H9 (cell line): ENCODE data around the gene BCAT1. TPM values are rescaled to one million over a fixed set of nuclear protein-coding genes. Genes with fewer than 3 reads are reported as not detected.

ENCODE experiments used
- DNase-seq: peaks from one replicate; pipeline ENCODE4 v3.0.0-alpha.2; 2017
- H2AFZ ChIP-seq: one replicate; pipeline ENCODE4 v1.6.1; 2013; ENCODE audit warnings: mild to moderate bottlenecking, low read length, control low read depth, moderate library complexity
- H2AK5ac ChIP-seq: 2 replicates; pipeline ENCODE4 v1.6.1; 2013; ENCODE audit warnings: low read length, control low read depth, mixed read lengths; ENCODE audit not compliant: insufficient read length
- H2BK120ac ChIP-seq: one replicate; pipeline ENCODE4 v1.6.1; 2013; ENCODE audit warnings: low read depth, mild to moderate bottlenecking, low read length, control low read depth, inconsistent platforms; ENCODE audit not compliant: poor library complexity, severe bottlenecking
- H2BK12ac ChIP-seq: 2 replicates; pipeline ENCODE4 v1.6.1; 2013; ENCODE audit warnings: low read length, control low read depth, mixed read lengths, low read depth; ENCODE audit not compliant: insufficient read length
- H2BK15ac ChIP-seq: 2 replicates; pipeline ENCODE4 v1.6.1; 2013; ENCODE audit warnings: low read depth, low read length, control low read depth
- H2BK20ac ChIP-seq: one replicate; pipeline ENCODE4 v1.6.1; 2013; ENCODE audit warnings: low read depth, mild to moderate bottlenecking, low read length, control low read depth, inconsistent platforms; ENCODE audit not compliant: poor library complexity, severe bottlenecking
- H2BK5ac ChIP-seq: 2 replicates; pipeline ENCODE4 v1.6.1; 2013; ENCODE audit warnings: low read length, control low read depth, mixed read lengths; ENCODE audit not compliant: insufficient read length
- H3K14ac ChIP-seq: 2 replicates; pipeline ENCODE4 v1.6.1; 2013; ENCODE audit warnings: low read length, control low read depth; ENCODE audit not compliant: insufficient read depth
- H3K18ac ChIP-seq: 2 replicates; pipeline ENCODE4 v1.6.1; 2013; ENCODE audit warnings: low read depth, mild to moderate bottlenecking, mixed read lengths, low read length, control low read depth; ENCODE audit not compliant: insufficient read length
- H3K23ac ChIP-seq: 2 replicates; pipeline ENCODE4 v1.6.1; 2013; ENCODE audit warnings: low read length, control low read depth, mixed read lengths, low read depth; ENCODE audit not compliant: insufficient read length
- H3K23me2 ChIP-seq: 2 replicates; pipeline ENCODE4 v1.6.1; 2013; ENCODE audit warnings: low read depth, mild to moderate bottlenecking, mixed read lengths, low read length, control low read depth; ENCODE audit not compliant: insufficient read length, poor library complexity, severe bottlenecking
- H3K27ac ChIP-seq: 2 replicates; pipeline ENCODE4 v1.5.1; 2013; ENCODE audit warnings: low read length, control low read depth, mixed read lengths, low read depth; ENCODE audit not compliant: insufficient read length
- H3K27me3 ChIP-seq: 2 replicates; pipeline ENCODE4 v1.6.1; 2013; ENCODE audit warnings: low read length, control low read depth, inconsistent platforms; ENCODE audit not compliant: insufficient read depth
- H3K4ac ChIP-seq: 2 replicates; pipeline ENCODE4 v1.6.1; 2013; ENCODE audit warnings: low read depth, mild to moderate bottlenecking, control low read depth, inconsistent platforms, low read length, moderate library complexity
- H3K4me1 ChIP-seq: 2 replicates; pipeline ENCODE4 v1.6.1; 2013; ENCODE audit warnings: low read length, control low read depth, inconsistent platforms; ENCODE audit not compliant: insufficient read depth
- H3K4me2 ChIP-seq: 2 replicates; pipeline ENCODE4 v1.6.1; 2013; ENCODE audit warnings: low read length, control low read depth, mixed read lengths; ENCODE audit not compliant: insufficient read length, insufficient read depth
- H3K56ac ChIP-seq: 2 replicates; pipeline ENCODE4 v1.6.1; 2013; ENCODE audit warnings: low read depth, mild to moderate bottlenecking, mixed read lengths, low read length, control low read depth; ENCODE audit not compliant: insufficient read length
- H3K79me1 ChIP-seq: 2 replicates; pipeline ENCODE4 v1.6.1; 2013; ENCODE audit warnings: low read depth, mild to moderate bottlenecking, moderate library complexity, low read length, control low read depth, inconsistent platforms; ENCODE audit not compliant: insufficient read depth, poor library complexity, severe bottlenecking
- H3K79me2 ChIP-seq: 2 replicates; pipeline ENCODE4 v1.6.1; 2013; ENCODE audit warnings: low read length, control low read depth, inconsistent platforms; ENCODE audit not compliant: insufficient read depth
- H3K9ac ChIP-seq: 2 replicates; pipeline ENCODE4 v1.6.1; 2013; ENCODE audit warnings: low read length, control low read depth, mixed read lengths; ENCODE audit not compliant: insufficient read length; ENCODE audit errors: extremely low read depth
- H3K9me3 ChIP-seq: one replicate; pipeline ENCODE4 v1.6.1; 2013; ENCODE audit warnings: low read depth, low read length, inconsistent platforms; ENCODE audit not compliant: control insufficient read depth
- H3T11ph ChIP-seq: one replicate; pipeline ENCODE4 v1.6.1; 2013; ENCODE audit warnings: mild to moderate bottlenecking, low read length, control low read depth, inconsistent platforms
- H4K20me1 ChIP-seq: one replicate; pipeline ENCODE4 v1.6.1; 2013; ENCODE audit not compliant: control insufficient read depth, insufficient read length, insufficient read depth
- H4K5ac ChIP-seq: 2 replicates; pipeline ENCODE4 v1.6.1; 2013; ENCODE audit warnings: low read depth, mild to moderate bottlenecking, mixed read lengths, low read length, control low read depth; ENCODE audit not compliant: insufficient read length
- H4K8ac ChIP-seq: replicated peaks from 2 replicates; pipeline ENCODE4 v1.6.1; 2013; ENCODE audit warnings: low read length, control low read depth, mixed read lengths, low read depth; ENCODE audit not compliant: insufficient read length
- H4K91ac ChIP-seq: 2 replicates; pipeline ENCODE4 v1.6.1; 2013; ENCODE audit warnings: low read depth, mild to moderate bottlenecking, moderate library complexity, mixed read lengths, low read length, control low read depth; ENCODE audit not compliant: insufficient read length
- H3K27ac Mint-ChIP-seq, 3 experiments: 2 replicates in 2 of 3; 3 replicates in 1 of 3; pipeline ENCODE4 v1.8.0; 2020 to 2021; ENCODE audit warnings: mixed read lengths in 3 of 3, mild to moderate bottlenecking in 1 of 3, moderate library complexity in 1 of 3
- H3K27me3 Mint-ChIP-seq: 2 replicates; pipeline ENCODE4 v1.8.0; 2021; ENCODE audit warnings: low read depth, mild to moderate bottlenecking, moderate library complexity, mixed read lengths
- H3K36me3 Mint-ChIP-seq, 3 experiments: 2 replicates in 2 of 3; 3 replicates in 1 of 3; pipeline ENCODE4 v1.8.0; 2020 to 2021; ENCODE audit warnings: low read depth in 3 of 3, mixed read lengths in 3 of 3; ENCODE audit not compliant: insufficient read depth in 1 of 3
- H3K4me1 Mint-ChIP-seq, 2 experiments: 2 replicates each; pipeline ENCODE4 v1.8.0; 2020; ENCODE audit warnings: mixed read lengths in 2 of 2
- H3K4me3 Mint-ChIP-seq, 2 experiments: 2 replicates in 1 of 2; 3 replicates in 1 of 2; pipeline ENCODE4 v1.8.0; 2020 to 2021; ENCODE audit warnings: mild to moderate bottlenecking in 2 of 2, mixed read lengths in 2 of 2, moderate library complexity in 1 of 2
- H3K9me3 Mint-ChIP-seq, 2 experiments: 2 replicates in 1 of 2; 3 replicates in 1 of 2; pipeline ENCODE4 v1.8.0; 2020; ENCODE audit warnings: mild to moderate bottlenecking in 2 of 2, mixed read lengths in 2 of 2, moderate library complexity in 1 of 2
- CTCF ChIP-seq: fragments of 200-600 bp; sonication (generic); conservative IDR thresholded peaks from 3 replicates; pipeline ENCODE4 v1.8.0; 2021; ENCODE audit warnings: antibody characterized with exemption, mild to moderate bottlenecking
- WGBS: extraction: QIAGEN DNeasy Blood & Tissue Kit; methylation state at CpG from one replicate; pipeline ENCODE4 v1.1.7; 2013; ENCODE audit warnings: missing lambda C conversion rate, low lambda C conversion rate, mixed read lengths; ENCODE audit not compliant: insufficient read length; ENCODE audit errors: extremely low coverage; 5-methylcytosine and 5-hydroxymethylcytosine counted together
- total RNA-seq: library from RNA; stranded (reverse); gene quantifications from 2 replicates; pipeline ENCODE4 v1.2.1, GENCODE V29; 2021

The BCAT1 gene
- total RNA-seq, 1 experiment from 2014 or later = 244 TPM

GRCh38 chr12:24854908-24855307 lies 94.0 kb downstream of the BCAT1 start:
- H4K5ac ChIP-seq = no peak overlapping the region
- no peaks in the 10 kb centered on the region for H3K27me3 ChIP-seq
- TF ChIP-seq CTCF = no peak
- H2BK120ac ChIP-seq = no peak overlapping the region
- H3K4me2 ChIP-seq = no peak overlapping the region
- no CpG with 5 or more reads among the region's 6 CpGs for WGBS
- Mint-ChIP-seq H3K9me3 (peaks cover 18 to 23% of the 10 kb centered on the region in 2 experiments), H3K4me1 (peaks cover 27 to 32% of the 10 kb centered on the region in 2 experiments), H3K4me3 (no peak overlapping the region), H3K27me3 (no peaks in the 10 kb centered on the region), H3K27ac (0 out of 7 replicates have a peak overlapping the region, but pooled peaks of 2 of the 3 experiments have one; percentile 3 to 9), H3K36me3 (peaks cover 42 to 56% (median 50%) of the 10 kb centered on the region in 3 experiments)
- H3K18ac ChIP-seq = no peak overlapping the region
- no peak overlapping the region for H2BK20ac ChIP-seq
- no peak overlapping the region for H2AK5ac ChIP-seq
- H3K23ac ChIP-seq = no peak overlapping the region
- no peaks in the 10 kb centered on the region for H3K79me1 ChIP-seq
- no peak overlapping the region for H2AFZ ChIP-seq
- H2BK5ac ChIP-seq = no peak overlapping the region
- H3K56ac ChIP-seq = no peak overlapping the region
- H3K23me2 ChIP-seq = no peaks in the 10 kb centered on the region
- H3K4ac ChIP-seq = no peak overlapping the region
- H4K8ac ChIP-seq = no peak overlapping the region
- H3K27ac ChIP-seq = no peak overlapping the region
- no peak overlapping the region for H3K9ac ChIP-seq
- no peaks in the 10 kb centered on the region; the same call in 1 of the 2 replicates for H3K79me2 ChIP-seq
- no peak overlapping the region for H3K14ac ChIP-seq
- no peak overlapping the region for H2BK15ac ChIP-seq
- no peaks in the 10 kb centered on the region; the same call in 1 of the 2 replicates for H3K4me1 ChIP-seq
- H2BK12ac ChIP-seq = no peak overlapping the region
- no peaks in the 10 kb centered on the region for H4K20me1 ChIP-seq
- DNase-seq = no peak
- H3T11ph ChIP-seq = no peak overlapping the region
- no peaks in the 10 kb centered on the region for H3K9me3 ChIP-seq
- H4K91ac ChIP-seq = no peak overlapping the region
